Frontal cortex (tissue), 4 donors: ENCODE measurements around the gene PHACTR3. TPM values are rescaled to one million over a fixed set of nuclear protein-coding genes. Genes with fewer than 3 reads are reported as not detected.

ENCODE experiments used
- DNase-seq, 2 donors: peaks; one replicate each; pipeline ENCODE4 v3.0.0; 2012; ENCODE audit warnings: low spot score in 2 of 2
- FAIRE-seq: peaks from 2 replicates; lab custom pipeline; 2012; peaks lifted over from hg19 to GRCh38; lab: Jason Lieb, UNC
- total RNA-seq: library from RNA; depleted of rRNA; stranded (reverse); fragments of >200 nt; gene quantifications from one replicate; pipeline ENCODE4 v1.2.3, GENCODE V29; 2014
- donor health status: control.
- donor health status: control.
- donor health status: control.

Gene PHACTR3
- total RNA-seq, 1 donor from 2014 or later: 40.8 TPM

DNA sequence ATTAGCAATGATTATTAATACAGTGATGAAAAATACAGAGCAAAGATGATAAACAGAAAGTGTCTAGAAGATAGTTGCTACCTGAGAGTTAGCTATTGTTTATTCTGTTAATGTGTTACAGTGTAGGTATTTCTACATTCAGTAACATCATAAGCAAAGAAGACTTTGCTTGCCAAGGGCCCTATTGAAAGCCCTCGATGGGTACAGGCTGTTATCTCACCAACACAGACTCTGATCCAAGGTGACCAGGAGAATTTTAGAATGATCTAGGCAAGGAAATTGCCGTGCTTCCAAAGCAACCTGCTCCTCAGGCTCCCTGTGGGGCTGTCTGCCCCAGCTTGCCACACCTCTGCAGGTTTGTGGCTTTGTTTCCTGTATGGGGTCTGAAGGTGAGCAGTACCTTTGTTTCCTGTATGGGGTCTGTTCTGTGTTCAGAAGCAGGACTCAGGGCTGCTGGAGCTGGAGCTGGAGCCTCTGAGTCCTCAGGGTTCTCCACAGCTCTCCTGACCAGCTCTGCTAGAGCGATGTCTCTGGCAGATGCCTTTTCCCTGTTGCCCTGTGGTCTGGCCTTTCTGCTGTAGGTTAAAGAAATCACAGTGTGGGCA lies 32.5 kb downstream of the PHACTR3 start:
- FAIRE-seq (no peak), DNase-seq (no peak)

DNA sequence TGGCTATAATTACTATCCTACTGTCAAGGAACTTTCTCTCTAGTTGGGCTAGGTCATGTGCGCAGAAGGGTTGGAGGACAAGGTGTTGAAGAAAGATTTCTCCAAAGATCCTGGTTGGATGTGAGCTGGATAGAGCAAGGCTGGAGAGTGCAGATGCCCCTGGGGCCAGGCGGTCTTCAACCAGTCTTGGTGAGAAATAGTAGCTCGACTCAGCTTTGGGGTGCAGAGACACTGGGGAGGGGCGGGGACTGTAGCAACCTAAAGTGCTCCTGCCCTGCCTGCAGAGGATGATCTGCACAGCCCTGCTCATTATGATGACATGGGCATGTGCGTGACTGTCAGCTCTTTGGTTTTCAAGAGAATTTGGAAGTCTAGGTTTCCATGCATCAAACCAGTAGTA lies 35.9 kb downstream of the PHACTR3 start:
- FAIRE-seq (no peak), DNase-seq (no peak)

DNA sequence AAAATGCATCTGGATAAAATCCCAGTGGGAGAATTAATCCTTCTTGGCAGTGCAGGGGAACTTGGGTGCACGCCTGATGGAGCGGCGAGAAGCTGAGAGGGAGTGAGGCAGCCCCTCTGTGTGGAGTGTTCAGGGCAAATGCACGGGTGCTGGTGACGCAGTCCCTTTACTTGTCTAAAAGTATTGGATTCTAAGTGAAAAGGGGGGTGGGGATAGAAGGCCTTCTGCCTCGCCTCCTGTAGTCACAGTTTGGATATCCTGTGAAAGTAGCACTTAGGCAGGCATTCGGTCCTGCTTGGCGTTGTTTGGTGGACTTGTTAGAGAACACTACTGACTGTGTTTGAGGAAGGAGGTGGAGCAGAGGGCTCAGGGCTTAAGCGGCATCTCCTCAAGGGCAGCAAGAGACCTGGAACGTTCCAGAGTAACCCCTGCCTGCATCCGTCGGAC lies 39.3 kb downstream of the PHACTR3 start:
- DNase-seq (no peak), FAIRE-seq (no peak)

DNA sequence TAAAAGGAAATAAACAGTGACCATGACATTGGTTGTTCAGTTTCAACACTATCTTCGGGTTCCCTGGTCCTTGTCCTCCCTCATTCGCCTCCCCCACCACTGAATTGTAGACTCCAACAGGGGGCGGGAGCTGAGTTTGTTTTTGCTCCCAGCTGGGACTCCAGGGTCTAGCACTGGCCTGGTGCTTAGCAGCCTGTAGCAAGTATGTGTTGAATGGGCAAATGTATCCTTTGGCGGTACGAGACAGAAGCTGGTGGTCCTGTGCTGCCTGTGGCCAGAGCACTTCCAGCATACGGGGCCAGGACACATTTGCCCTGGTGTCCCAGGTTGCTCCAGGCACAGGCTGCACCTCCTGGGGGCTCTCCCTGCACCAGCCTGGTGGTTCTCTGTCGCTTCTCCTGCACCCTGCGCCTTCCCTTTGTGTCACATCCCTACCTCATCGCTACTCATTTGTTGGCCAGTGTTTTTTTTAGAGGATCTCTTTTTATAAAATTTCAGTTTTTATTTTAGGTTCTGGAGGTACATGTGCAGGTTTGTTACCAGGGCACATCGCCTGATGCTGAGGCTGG lies 40.1 kb downstream of the PHACTR3 start:
- DNase-seq: no peak
- FAIRE-seq: no peak

DNA sequence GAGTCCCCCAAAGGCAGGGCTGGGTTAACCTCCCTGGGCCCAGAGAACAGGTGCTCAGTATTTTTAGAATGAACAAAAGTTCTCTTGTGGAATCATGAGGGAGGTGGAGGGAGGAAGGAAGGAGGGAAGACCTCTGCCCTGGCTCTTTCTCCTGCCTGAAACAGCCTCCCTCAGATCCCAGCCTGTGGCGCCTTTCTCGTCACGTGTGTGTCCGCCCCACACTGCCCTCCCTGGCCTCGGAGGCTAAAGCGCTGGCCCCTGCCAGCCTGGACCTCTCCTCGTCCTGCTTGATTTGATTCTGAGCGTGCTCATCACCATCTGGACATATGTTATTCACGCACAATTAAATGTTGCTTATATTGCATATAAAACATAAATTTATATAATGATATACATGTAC lies 40.9 kb downstream of the PHACTR3 start:
- FAIRE-seq (no peak), DNase-seq (no peak)

DNA sequence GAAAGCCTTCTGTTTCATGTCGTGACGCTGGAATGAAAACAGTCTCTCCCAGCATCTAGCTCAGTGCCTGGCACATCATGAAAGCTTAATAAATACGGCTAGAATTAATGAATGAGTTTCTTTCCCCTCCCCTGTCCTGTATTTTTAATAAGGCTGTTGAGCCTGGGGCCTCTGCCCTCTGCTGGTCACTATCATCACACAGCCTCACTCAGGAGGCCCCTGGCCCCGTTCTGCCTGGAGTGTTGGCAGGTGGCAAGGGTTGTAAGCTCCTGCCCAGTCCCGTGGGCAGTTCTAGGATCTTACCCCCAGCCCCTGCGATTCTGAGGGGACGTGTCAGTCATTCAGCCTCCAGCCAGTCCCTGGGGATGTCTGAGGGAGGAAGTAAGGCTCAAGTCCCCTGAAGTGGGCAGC lies 41.4 kb downstream of the PHACTR3 start:
- FAIRE-seq: no peak
- DNase-seq: no peak

DNA sequence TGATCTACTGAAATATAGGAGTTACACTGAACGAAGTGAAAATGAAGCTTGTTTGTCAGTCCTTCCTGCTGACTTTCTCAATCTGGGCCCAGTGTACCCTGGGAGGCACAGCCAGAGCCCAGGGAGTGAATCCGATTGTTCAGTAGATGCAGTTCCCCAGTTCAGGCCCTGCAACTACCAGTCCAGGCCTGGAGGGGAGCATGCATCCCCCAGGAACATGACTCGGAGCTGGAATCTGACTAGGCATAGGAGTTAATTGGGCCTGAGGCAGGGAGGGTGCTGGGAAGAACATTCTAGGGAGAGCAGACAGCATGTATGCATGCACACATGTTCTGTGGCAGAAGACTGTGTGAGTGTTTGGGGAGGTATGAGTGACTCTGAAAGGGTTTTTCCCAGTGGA lies 42.1 kb downstream of the PHACTR3 start:
- DNase-seq (no peak), FAIRE-seq (no peak)

DNA sequence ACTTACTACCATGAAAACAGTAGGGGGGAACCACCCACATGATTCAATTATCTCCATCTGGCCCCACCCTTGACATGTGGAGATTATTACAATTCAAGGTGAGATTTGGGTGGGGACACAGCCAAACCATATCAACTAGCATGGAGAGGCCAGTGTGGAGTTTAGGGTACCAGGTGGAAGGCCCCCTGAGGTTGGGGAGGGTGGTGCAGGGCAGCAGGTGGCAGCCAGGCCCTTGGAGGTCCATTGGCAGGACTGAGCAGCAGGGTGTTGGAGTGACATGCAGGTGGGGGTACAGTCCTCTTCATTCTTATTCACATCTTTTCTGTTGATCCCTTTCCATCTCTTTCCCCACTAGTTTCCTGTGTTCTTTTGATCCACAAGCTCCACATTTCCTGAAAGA lies 42.9 kb downstream of the PHACTR3 start:
- no peak for DNase-seq
- no peak for FAIRE-seq

DNA sequence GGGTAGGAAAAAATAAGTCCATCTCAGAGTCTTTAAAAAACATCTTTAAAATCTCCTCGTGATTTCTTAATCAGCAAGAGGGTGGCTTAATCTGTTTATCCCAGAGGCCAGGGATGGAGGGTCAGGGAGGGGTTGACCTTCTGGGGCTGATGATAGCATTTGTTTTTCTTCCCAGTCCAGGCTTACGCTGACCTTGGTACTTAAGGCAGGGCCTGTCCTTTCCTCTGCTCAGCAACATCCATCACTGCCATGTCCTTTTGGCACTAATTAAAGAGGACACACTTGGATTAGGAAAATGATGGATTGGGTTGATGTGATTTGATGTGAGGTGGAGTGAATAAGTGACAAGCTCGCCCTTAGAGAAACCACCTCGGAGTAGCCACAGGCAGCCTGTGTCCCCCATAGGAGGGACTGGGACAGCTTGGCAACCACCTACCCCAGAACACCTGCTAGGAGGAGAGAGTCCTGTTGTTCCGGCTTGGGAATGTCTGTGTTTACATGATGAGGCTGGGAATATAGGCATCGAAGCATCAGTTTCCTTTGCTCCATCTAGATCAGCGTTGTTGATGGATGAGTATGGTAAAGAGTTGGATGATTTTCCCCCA lies 44.2 kb downstream of the PHACTR3 start:
- DNase-seq (no peak), FAIRE-seq (no peak)

DNA sequence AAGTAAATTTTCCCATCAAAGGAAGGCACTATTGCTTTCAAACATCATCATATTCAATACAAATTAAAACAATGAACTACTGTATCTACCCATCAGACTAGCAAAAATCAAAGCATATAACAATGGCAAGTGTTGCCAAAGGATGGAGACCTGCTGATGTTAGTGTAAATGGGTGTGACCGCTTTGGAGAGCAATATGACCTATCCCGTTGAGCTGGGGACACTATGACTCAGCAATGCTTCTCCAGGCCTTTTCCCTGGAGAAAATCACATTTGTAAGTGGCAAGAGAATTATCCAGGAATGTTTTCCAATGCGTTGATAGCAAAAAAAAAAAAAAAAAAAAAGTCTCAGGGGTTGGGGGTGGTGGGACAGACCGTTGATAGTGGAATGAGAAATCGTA lies 46.1 kb downstream of the PHACTR3 start:
- FAIRE-seq: no peak
- no peak for DNase-seq

DNA sequence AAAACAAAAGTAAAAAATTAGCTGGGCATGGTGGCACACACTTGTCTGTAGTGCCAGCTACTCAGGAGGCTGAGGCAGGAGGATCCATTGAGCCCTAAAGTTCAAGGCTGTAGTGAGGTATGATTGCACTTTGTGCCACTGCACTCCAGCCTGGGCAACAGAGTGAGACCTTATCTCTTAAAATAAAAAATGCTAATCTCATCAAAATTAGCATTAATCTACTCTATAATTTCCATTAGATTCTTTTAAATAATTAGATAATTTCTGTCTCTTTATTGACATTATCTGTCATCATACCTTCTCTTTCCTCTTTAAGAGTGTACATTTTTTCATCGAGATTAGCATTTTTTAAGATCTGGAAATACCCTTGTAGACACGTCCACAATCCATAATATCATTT lies 48.0 kb downstream of the PHACTR3 start:
- DNase-seq (no peak), FAIRE-seq (no peak)

DNA sequence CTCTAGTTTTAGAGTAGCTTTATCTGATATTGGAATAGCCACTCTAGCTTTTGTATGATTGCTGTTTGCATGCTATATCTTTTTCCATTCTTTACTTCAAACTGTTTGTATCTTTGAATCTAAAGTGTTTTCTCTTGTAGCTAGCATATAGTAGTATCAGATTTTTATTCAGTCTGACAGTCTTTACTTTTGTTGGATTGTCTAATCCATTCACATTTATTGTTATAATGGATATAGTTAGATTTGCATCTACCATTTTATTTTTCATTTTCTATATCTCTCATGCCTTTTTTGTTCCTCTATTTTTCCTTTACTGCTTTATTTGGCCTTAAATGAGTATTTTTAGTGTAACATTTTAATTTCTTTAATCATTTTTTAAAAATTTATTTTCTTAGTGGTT lies 52.1 kb downstream of the PHACTR3 start:
- DNase-seq (no peak), FAIRE-seq (no peak)

DNA sequence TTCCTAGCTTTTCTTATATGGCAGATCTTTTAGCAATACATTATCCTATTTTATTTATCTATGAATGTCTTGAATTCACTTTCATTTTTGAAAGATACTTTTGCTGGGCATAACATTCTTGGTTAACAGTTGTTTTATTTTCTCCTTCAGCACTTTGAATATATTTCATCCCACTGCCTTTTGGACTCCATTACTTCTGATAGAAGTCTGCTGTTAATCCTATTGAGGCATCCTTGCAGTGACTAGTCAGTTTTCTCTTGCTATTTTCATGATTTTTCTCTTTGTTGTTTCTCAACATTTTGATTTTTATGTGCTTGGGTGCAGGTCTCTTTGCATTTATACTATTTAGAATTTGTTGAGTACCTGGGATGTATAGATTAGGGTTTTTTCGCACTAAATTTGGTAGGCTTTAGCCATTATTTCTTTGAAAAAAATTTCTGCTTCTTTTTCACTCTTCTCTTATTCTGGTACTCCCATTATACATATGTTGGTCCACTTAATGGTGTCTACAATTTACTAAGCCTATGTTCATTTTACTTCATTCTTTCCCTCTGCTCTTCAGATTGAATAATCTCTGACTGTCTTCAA lies 53.2 kb downstream of the PHACTR3 start:
- no peak for FAIRE-seq

DNA sequence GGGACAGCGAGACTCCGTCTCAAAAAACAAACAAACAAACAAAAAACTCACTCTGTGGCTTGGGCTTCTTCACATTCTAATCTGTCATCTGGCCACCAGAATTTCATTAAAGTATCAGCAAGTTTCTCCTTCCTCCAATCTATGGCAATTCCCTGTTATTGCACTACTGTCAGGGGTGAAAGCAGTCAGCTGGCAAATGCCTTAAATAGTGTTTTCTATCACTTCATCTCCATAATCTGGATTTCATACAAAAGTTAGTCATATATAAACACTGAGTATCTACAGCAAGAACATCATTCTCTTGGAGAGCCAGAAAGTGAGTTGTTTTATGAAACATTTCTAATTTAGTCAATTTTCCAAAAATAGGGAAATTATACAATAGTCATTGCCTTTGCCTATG lies 56.1 kb downstream of the PHACTR3 start:
- DNase-seq (no peak), FAIRE-seq (no peak)

More for the DNA sequence above, 53.2 kb downstream of the PHACTR3 start:
- no peak for DNase-seq

DNA sequence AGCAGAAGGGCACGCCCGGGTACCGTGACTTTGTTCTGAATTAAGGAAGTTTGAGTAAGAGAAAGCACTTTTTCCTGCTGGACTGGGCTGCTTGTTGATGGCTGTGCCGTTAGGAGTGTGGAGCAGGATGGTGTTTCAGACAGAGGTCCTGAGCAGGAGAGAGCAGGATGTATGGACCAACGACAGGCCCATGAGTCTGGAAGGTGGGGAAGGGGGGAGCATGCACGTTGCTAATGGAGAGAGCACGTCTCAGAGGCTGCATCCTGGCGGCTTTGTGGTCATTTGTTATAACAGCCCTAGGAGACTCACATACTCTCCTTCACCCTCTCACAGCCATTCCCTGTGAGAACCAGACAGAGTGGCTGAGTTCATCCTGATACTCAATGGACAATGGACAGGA lies 56.8 kb downstream of the PHACTR3 start:
- DNase-seq: no peak
- FAIRE-seq: no peak

DNA sequence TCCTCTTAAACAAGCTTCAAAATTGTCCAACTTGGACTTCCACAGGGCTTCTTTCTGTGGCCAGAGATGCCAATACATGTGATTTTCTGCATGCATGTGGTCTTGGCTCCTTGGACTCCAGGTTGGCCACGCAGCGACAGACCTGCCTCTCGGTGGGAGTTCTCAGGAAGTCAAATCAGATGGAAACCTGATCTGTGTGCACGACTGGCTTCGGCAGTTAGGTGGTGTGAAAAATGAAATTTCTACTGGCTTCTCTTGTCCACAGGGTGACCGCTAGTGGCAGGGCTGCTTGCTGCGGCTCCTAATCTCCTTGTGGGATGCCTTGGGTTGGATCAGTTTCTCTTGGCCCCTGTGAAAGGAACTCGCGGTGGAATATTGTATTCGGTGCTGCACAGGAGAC lies 57.3 kb downstream of the PHACTR3 start:
- FAIRE-seq (no peak), DNase-seq (no peak)

DNA sequence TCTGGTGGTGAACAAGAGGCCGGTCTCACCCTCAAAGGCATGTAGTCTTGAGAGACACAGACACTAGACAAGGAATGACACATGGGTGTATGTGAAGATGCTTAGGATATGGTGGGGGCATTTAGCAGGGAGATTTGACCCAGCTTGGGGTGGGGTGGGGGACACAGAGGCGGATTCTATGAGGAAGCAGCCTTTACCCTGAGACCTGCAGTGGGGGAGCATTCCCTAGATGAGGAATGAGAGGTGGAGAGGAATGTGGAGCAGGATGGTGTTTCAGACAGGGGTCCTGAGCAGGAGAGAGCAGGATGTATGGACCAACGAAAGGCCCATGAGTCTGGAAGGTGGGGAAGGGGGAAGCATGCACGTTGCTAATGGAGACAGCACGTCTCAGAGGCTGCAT lies 57.8 kb downstream of the PHACTR3 start:
- DNase-seq: no peak
- no peak for FAIRE-seq

DNA sequence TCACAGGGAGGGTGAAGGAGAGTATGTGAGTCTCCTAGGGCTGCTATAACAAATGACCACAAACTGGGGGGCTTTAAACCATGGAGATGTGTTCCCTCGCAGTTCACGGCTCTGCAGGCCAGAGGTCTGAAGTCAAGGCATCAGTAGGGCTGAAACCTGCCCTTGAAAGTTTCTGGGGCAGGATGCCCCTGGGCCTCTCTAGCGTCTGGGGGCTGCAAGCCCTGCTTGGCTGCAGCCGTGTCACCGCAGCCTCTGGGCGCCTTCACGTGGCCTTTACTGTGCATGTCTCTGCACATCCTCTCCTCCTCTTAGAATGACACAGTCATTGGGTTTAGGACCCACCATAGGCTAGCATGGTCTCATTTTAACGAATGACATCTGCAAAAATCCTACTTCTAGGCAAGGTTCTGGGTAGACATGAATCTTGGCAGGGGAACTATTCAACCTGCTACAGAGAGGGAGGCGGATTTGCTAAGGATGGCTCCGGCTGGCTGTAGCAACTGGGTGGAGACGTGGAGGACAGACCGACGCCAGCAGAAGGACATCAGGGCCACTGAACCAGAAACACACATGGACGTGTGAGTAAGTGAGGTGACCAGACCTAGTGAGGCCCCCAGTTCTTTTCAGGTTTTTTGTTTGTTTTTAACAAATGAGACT lies 58.6 kb downstream of the PHACTR3 start:
- DNase-seq: no peak
- no peak for FAIRE-seq

DNA sequence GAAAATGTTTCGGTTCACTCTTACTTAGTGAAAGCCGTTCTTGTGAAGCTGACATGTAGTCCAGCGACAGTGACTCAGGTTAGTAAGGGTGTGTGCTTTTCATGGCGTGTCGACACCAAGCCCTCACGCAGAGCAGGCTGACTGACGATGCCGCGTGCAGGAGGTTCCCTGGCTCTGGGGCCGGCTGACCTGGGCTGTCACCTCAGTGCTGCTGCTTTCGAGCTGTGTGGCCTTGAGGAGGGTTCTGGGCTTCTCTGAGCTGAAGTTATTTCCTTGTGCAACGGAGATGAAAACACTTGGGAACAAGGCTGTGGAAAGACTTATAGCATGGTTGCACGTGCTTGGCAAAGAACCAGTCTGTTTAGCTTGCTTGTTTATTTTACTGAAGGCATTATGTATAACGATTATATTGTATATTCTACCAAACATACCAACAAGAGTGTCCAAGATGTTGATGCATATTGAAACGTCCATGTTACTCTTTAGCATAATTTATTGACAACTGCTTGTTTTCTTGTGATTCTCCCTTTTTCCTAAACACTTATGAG lies 59.2 kb downstream of the PHACTR3 start:
- DNase-seq (no peak), FAIRE-seq (no peak)

DNA sequence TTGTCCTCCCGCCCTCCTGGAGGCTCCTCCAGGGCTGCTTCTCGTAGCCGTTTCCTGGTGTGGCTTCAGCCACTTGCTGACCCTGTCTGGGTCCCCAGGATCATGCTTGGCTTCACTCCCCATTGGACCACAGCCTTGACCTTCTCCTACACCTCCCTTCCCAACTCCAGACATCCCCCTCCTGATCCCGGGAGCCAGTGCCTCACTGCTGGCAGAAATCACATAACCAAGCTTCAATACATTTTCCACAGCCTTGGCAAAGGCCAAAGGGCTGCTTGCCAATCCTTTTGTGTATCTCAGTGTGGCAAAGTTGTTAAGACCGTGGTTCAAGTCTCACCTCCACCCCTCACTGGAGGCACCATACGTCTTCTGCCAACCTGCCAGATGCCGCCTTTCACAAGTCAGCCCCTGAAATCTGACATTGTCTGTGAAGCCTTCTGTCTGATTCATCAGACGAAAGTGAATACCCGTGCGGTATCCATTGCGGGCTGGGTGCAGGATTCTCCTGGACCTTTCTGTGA lies 60.1 kb downstream of the PHACTR3 start:
- DNase-seq (no peak), FAIRE-seq (no peak)
